HG03097 (cell line): ENCODE results near the gene LAMA2.
"Not testable (repeated sequence)": the region's sequence is repeated elsewhere in the genome, so short reads cannot be mapped to it uniquely, and the experiment has no call there.

Source experiments
- ATAC-seq: cut with Tn5 transposase; IDR thresholded peaks from one replicate; pipeline ENCODE4 v1.9.1; 2021; ENCODE audit not compliant: unreplicated experiment, low FRiP score

The LAMA2 gene

GRCh38 chr6:129164032-129164431, 281.1 kb downstream of the LAMA2 start:
- ATAC-seq: no peak

DNA sequence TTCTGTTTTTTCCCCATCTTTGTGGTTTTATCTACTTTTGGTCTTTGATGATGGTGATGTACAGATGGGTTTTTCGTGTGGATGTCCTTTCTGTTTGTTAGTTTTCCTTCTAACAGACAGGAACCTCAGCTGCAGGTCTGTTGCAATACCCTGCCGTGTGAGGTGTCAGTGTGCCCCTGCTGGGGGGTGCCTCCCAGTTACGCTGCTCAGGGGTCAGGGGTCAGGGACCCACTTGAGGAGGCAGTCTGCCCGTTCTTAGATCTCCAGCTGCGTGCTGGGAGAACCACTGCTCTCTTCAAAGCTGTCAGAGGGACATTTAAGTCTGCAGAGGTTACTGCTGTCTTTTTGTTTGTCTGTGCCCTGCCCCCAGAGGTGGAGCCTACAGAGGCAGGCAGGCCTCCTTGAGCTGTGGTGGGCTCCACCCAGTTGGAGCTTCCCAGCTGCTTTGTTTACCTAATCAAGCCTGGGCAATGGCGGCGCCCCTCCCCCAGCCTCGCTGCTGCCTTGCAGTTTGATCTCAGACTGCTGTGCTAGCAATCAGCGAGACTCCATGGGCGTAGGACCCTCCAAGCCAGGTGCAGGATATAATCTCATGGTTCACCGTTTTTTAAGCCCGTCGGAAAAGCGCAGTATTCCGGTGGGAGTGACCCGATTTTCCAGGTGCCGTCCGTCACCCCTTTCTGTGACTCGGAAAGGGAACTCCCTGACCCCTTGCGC, 289.5 kb downstream of the LAMA2 start:
- not testable (repeated sequence) for ATAC-seq

DNA sequence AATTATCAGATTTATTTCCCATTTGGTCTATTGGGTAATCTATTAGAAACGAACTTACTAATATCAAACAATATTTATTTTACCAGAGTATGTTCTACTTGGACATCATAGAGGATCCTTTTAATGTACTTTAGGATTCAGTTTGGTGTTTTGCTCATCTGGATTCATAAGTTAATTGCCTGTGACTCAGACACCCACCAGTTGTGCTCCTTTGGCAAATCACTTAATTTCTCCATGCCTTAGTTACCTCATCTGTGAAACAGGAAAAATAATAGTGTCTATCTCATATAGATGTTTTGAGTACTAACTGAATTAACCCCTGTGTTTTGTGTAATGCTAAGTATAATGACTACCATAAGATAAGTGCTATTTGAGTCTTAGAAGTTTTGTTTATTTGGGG, 292.1 kb downstream of the LAMA2 start:
- ATAC-seq: no peak

DNA sequence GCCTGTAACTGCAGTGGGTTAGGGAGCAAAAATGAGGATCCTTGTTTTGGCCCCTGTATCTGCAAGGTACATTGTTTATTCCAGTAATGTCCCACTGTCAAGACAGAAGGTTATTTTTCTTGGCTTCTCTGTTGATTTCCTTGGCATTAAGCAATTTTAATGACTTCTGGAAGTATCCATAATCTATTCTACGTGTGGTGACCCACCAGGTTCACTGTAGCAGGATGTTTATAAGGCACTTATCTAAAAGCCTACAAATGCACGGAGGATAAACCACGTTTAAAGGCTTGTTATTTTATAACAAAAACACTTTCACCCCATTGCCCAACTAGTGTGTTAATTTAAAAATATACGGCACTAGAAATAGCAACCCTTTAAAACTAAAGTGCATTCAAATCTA, 294.9 kb downstream of the LAMA2 start:
- no peak for ATAC-seq

DNA sequence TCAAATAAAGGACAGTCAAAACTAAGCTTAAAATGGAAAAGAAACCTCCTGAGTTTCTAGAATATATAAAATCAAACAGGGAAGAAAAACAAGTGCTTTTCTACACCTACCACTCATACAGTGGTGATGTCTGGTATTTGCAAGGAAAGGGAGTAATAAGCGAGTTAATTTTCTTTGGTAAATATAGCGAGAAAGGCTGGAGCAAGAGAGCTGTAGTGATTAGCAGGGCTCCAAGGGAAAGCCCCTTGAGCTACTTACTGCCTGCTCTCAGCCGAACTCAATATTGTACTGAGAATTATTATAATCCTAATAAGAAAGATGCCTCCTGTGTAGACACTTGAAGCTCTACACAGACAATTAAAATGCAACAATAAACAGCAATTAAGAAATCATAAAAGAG, 296.3 kb downstream of the LAMA2 start:
- no peak for ATAC-seq

GRCh38 chr6:129181001-129181400, 298.1 kb downstream of the LAMA2 start:
- ATAC-seq: no peak

- no peak for ATAC-seq
These were observed 300.3 kb downstream of the LAMA2 start for GRCh38 chr6:129183187-129183591.

- ATAC-seq: no peak
These were observed 300.9 kb downstream of the LAMA2 start for GRCh38 chr6:129183681-129184301.

DNA sequence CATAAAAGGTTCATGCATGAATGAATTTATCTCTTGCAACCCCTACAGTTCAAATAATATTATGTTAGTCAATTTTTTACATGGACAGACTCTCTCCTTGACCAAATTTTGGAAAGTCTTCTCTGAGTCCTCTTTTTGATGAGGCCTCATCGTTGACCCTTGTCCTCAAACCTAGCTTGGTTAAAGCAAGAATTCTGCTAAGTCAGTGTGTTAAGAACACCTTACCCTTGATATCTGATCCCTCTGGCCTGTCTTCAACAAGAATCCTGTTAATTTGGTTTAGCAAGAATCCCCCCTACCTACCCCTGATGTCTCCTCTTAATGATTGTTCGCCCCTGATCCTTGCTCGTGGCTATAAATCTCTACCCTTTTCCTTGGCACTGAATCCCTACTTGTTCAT, 301.4 kb downstream of the LAMA2 start:
- no peak for ATAC-seq

GRCh38 chr6:129184808-129185366, 301.9 kb downstream of the LAMA2 start:
- no peak for ATAC-seq

- no peak for ATAC-seq
These were observed 304.1 kb downstream of the LAMA2 start for GRCh38 chr6:129186988-129187387.

DNA sequence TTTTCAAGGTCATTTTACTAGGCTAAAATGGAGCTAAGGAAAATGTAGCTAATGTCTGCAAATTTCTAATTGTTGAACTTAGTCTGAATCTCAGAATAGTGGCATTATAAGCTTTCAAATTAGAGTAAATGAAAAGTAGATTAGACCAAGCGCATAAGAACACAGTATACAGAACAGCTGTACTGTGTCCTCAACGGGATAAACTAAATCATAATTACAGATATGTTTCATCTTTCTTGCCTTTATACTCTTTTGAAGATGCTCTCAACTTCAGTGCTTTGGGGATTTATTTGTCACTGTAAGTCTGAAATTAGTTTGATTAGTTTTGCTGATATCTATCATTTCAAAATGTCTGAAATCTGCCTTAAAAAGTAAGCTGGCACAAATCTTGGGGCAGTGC, 305.4 kb downstream of the LAMA2 start:
- no peak for ATAC-seq

DNA sequence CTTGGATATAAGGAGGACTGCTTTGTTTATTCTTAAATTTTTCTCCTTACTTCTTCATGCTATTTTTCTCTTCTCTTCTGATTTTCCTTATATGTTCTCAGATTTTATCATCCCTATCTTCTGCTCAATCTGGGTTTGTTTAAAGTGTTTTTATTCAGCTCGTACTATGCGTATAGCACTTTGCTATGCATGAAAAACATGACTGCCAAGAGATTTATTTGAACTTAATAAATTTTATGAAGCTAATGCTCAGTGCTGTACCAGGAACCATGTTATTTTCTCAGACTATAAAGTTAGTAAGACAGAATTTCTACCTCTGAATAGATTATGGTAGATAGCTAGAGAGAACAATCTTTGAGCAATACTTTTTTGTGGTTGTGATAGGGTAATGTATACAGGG, 305.9 kb downstream of the LAMA2 start:
- no peak for ATAC-seq

GRCh38 chr6:129189266-129189665, 306.3 kb downstream of the LAMA2 start:
- no peak for ATAC-seq

GRCh38 chr6:129191235-129191634, 308.3 kb downstream of the LAMA2 start:
- ATAC-seq: no peak

- no peak for ATAC-seq
These were observed 309.6 kb downstream of the LAMA2 start for GRCh38 chr6:129192458-129192989.

GRCh38 chr6:129194306-129194941, 311.5 kb downstream of the LAMA2 start:
- no peak for ATAC-seq

GRCh38 chr6:129195161-129195560, 312.2 kb downstream of the LAMA2 start:
- no peak for ATAC-seq

GRCh38 chr6:129195643-129196042, 312.7 kb downstream of the LAMA2 start:
- ATAC-seq: no peak

DNA sequence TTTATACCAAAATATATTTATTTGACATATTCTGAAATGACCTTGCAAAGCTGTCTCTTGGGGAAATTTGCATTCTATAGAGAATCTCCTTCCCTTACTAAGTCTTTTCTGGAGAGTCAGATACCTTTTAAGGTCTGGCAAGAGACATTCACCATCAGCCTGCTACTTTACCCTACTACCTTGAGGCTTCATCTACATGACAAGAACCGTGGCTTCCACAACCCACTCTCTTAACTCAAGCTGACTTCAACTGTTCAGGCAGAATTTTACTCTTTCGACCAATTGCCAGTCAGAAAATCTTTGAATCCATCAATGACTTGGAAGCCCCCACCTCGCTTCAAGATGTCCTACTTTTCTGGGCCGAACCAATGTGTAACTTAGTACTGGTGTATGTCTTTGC, 314.2 kb downstream of the LAMA2 start:
- ATAC-seq: no peak

DNA sequence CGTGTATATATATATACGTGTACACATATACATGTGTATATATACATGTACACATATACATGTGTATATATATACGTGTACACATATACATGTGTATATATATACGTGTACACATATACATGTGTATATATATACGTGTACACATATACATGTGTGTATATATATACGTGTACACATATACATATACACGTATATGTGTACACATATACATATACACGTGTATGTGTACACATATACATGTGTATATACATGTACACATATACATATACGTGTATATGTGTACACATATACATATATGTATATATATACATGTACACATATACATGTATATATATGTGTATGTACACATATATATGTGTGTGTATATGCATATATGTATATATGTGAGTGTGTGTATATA, 317.2 kb downstream of the LAMA2 start:
- no peak for ATAC-seq
